Measurements from ENCODE around the gene CTPS2.

GRCh38 chrX:16699389-16699788 lies 13.1 kb downstream of the CTPS2 start:
- TF ChIP-seq TAF1 (IDR thresholded peaks at IDR 0.05; ENCODE audit: borderline replicate concordance, insufficient read depth, low read length), result no peak
- no peak for TF ChIP-seq REST (IDR thresholded peaks at IDR 0.05; ENCODE audit: insufficient read depth in 1 of 2, low read depth in 2 of 2, low read length in 2 of 2)
- no peak for TF ChIP-seq SIN3A (IDR thresholded peaks at IDR 0.05; ENCODE audit: borderline replicate concordance, insufficient read depth, low read length)

Data from PFSK-1 (cell line).